SJCRH30 (cell line): ENCODE data around the gene PANK2. TPM values are rescaled to one million over a fixed set of nuclear protein-coding genes. Genes with fewer than 3 reads are reported as not detected.
"Not testable (repeated sequence)": the region's sequence is repeated elsewhere in the genome, so short reads cannot be mapped to it uniquely, and the experiment has no call there.

Source experiments
- DNase-seq, 2 experiments: peaks; one replicate each; pipeline ENCODE4 v3.0.0-alpha.2; 2015 to 2020
- H3K27ac ChIP-seq: fragments of 250-450 bp; sonication (Bioruptor Pico); 2 replicates; pipeline ENCODE4 v1.5.1; 2020; ENCODE audit warnings: mild to moderate bottlenecking, moderate library complexity
- H3K27me3 ChIP-seq: fragments of 250-450 bp; sonication (Bioruptor Pico); 2 replicates; pipeline ENCODE4 v1.5.1; 2020; ENCODE audit warnings: mild to moderate bottlenecking, moderate library complexity
- H3K36me3 ChIP-seq: fragments of 250-450 bp; sonication (Bioruptor Pico); 2 replicates; pipeline ENCODE4 v1.5.1; 2020; ENCODE audit warnings: mild to moderate bottlenecking, moderate library complexity
- H3K4me1 ChIP-seq: fragments of 250-450 bp; sonication (Bioruptor Pico); 2 replicates; pipeline ENCODE4 v1.5.1; 2020; ENCODE audit warnings: mild to moderate bottlenecking, moderate library complexity
- H3K4me3 ChIP-seq: fragments of 250-450 bp; sonication (Bioruptor Pico); 2 replicates; pipeline ENCODE4 v1.5.1; 2020; ENCODE audit warnings: mild to moderate bottlenecking, moderate library complexity
- H3K9me3 ChIP-seq: fragments of 250-450 bp; sonication (Bioruptor Pico); replicated peaks from 2 replicates; pipeline ENCODE4 v1.5.1; 2020; ENCODE audit warnings: mild to moderate bottlenecking, moderate library complexity
- total RNA-seq: library from RNA; depleted of rRNA; stranded (reverse); fragments of >200 nt; shearing (Covaris generic); gene quantifications from 2 replicates; pipeline ENCODE4 v1.2.3, GENCODE V29; 2014; rRNA removed

The PANK2 gene
- 48.0 and 57.9 TPM in 2 replicates for total RNA-seq

DNA sequence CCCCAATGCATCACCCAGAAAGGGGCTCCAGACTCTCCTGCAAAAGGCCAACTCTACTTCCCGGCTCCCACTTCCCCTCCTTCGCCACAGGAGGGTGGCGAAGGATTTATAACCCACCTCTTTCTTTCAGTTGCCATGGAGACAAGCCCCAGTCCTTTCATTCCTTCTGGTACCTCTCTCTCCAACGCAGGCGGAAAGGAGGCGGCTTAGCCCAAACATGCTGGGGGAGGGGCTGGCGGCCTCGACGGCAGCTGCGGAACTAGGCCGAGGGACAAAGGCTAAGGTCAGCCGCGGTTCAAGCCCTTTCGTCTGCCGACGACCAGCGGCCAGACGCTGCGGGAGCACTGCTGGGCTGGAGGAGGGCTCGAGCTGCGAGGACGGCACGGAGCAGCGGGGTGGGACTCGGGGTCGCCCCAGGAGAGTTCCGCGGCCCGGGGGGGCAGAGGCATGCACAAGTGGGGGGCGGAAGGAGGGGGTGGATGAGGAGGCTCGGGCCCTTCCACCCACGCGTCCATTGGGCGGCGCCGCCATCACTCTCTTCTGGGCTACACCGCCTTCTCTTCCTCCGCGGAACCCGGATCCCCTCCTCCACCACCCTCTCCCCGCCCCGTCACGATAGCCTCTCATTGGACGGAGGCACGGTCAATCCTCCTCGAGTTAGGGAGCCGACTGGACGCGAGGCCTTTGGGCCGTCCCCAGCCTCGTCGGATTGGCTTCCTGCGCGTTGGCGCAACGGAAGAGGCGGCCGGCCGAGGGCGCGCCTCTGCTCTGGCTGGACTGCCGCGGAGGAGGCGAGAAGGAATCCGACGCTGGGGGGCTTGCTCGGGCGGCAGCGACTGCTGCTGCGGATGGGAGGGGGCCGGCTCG, at the start of gene PANK2:
Gene PANK2 (plus strand): TSS at position 766 of the 867 bp plus-strand sequence.
- no peaks in the 10 kb centered on the region for H3K9me3 ChIP-seq
- H3K27me3 ChIP-seq = no peaks in the 10 kb centered on the region
- H3K4me1 ChIP-seq = peaks cover 14% of the 10 kb centered on the region
- peak within 1 kb of the TSS; percentile 94 for H3K27ac ChIP-seq
- DNase-seq = peak; percentile 99
- peak within 1 kb of the TSS; percentile 90 for H3K4me3 ChIP-seq
- H3K36me3 ChIP-seq = peaks cover 14% of the 10 kb centered on the region

DNA sequence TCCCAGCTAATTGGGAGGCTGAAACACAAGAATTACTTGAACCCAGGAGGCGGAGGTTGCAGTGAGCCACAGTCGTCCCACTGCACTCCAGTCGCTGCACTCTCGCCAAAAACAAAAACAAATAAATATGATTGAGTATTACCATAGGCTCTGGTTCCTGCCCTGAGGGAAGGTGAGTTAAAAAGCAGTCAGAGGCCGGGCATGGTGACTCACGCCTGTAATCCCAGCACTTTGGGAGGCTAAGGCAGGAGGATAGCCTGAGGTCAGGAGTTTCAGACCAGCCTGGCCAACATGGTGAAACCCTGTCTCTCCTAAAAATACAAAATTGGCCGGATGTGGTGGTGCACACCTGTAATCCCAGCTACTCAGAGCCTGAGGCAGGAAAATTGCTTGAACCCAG, 49.0 kb upstream of the PANK2 start:
- not testable (repeated sequence) for H3K36me3 ChIP-seq, H3K27ac ChIP-seq

GRCh38 chr20:3842348-3842930, 46.7 kb upstream of the PANK2 start:
- Histone ChIP-seq H3K36me3 (no peaks in the 10 kb centered on the region), H3K27me3 (no peaks in the 10 kb centered on the region), H3K27ac (no peak overlapping the region), H3K4me1 (0 out of 2 replicates have a peak, but pooled peaks cover 3% of the 10 kb centered on the region), H3K9me3 (no peaks in the 10 kb centered on the region), H3K4me3 (no peak overlapping the region)
- no peak for DNase-seq

More for the DNA sequence above, 49.0 kb upstream of the PANK2 start:
- H3K4me1 ChIP-seq, DNase-seq, H3K4me3 ChIP-seq, H3K27me3 ChIP-seq, H3K9me3 ChIP-seq: not testable (repeated sequence)

DNA sequence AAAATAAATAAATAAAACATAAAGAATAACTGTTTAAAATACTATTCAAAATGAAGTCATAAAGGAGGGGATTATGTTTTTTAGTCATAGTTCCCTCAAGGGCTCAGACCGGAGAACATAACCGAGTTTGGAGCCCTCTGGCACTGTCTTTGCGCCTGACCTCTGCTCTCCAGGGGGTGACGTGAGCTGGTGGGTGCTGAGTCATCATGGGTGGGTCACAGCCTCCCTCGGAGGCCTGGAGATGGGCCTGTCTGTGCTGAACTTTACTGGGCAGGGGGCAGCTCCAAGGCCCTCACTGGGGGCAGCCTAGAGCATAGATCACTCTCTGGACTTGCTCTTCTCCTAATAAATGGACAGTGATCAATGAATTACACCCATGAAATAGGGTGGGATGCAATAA, 45.7 kb upstream of the PANK2 start:
- no peak overlapping the region for H3K4me3 ChIP-seq
- H3K27me3 ChIP-seq = no peaks in the 10 kb centered on the region
- DNase-seq = peak; percentile 33 to 34
- H3K27ac ChIP-seq = no peak overlapping the region
- 0 out of 2 replicates have a peak, but pooled peaks cover 3% of the 10 kb centered on the region for H3K4me1 ChIP-seq
- no peaks in the 10 kb centered on the region for H3K9me3 ChIP-seq
- H3K36me3 ChIP-seq = no peaks in the 10 kb centered on the region

DNA sequence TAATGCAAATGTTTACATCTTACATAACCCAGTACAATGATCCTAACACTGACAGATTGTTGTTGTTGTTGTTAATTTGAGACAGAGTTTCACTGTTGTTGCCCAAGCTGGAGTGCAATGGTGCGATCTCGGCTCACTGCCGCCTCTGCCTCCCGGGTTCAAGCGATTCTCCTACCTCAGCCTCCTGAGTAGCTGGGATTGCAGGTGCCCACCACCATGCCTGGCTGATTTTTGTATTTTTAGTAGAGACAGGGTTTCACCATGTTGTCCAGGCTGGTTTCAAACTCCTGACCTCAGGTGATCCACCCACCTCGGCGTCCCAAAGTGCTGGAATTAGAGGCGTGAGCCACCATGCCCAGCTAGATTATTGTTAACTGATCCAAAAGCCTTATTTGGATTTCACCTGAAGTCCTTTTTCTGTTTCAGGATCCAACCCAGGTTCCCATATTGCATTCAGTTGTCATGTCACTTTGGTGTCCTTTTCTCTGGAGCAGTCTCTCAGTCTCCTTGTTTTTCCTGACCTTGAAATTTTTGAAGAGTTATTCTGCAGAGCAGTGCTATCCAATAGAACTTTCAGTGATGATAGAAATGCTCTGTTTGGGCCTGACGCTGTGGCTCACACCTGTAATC, 45.1 kb upstream of the PANK2 start:
- not testable (repeated sequence) for DNase-seq, H3K27ac ChIP-seq, H3K36me3 ChIP-seq, H3K9me3 ChIP-seq, H3K27me3 ChIP-seq, H3K4me1 ChIP-seq, H3K4me3 ChIP-seq

- H3K36me3 ChIP-seq = no peaks in the 10 kb centered on the region
- DNase-seq = no peak
- H3K9me3 ChIP-seq = no peaks in the 10 kb centered on the region
- no peaks in the 10 kb centered on the region for H3K27me3 ChIP-seq
- H3K4me3 ChIP-seq = peak overlapping the region; percentile 96
- peak overlapping the region; percentile 54 for H3K27ac ChIP-seq
- H3K4me1 ChIP-seq = 0 out of 2 replicates have a peak, but pooled peaks cover 3% of the 10 kb centered on the region
Measured at GRCh38 chr20:3846378-3846739, 42.8 kb upstream of the PANK2 start.

DNA sequence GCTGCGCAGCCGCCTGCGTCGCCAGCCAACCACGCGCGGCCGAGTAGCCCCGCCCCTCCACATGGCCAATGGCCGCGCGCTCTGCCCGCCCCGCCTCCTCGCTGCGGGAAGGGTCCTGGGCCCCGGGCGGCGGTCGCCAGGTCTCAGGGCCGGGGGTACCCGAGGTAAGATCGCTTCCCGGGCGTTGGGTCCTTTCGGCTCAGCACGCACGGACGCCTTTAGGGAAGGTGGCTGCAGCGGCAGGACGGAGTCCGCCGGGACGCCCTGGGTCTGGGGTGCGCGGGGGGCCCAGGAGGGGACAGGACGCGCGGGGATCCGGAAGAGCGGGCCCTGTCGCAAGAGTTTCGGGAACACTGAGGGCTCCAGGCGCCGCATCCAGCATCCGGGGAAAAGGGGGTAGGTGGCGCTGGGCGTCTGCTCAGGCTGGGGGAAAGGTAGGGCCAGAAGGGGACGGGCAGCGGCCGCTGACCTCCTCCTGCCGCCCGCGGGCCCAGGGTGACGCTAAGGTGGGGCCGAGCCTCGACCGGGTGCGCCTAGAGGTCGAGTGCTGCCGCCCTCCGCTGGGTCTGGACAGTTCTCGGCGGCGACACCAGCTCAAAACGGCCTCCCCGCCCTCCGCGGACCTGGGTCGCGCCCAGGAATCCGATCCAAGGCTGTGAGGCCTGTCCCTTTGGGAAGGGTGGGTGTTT, 42.3 kb upstream of the PANK2 start, which contains the start of gene MAVS:
Gene MAVS (plus strand): TSS at position 95 of the 689 bp plus-strand sequence. CDS start 7,791 bp downstream, outside the sequence.
- Histone ChIP-seq H3K27ac (peak within 1 kb of the TSS; percentile 54), H3K4me1 (0 out of 2 replicates have a peak, but pooled peaks cover 3% of the 10 kb centered on the region), H3K36me3 (no peaks in the 10 kb centered on the region), H3K9me3 (no peaks in the 10 kb centered on the region), H3K4me3 (peak within 1 kb of the TSS; percentile 96), H3K27me3 (no peaks in the 10 kb centered on the region)
- DNase-seq = peak; percentile 83 to 85

- Histone ChIP-seq H3K36me3 (no peaks in the 10 kb centered on the region), H3K27ac (peak overlapping the region; percentile 54)
- no peak for DNase-seq
Measured at GRCh38 chr20:3847429-3847940, 41.7 kb upstream of the PANK2 start.

DNA sequence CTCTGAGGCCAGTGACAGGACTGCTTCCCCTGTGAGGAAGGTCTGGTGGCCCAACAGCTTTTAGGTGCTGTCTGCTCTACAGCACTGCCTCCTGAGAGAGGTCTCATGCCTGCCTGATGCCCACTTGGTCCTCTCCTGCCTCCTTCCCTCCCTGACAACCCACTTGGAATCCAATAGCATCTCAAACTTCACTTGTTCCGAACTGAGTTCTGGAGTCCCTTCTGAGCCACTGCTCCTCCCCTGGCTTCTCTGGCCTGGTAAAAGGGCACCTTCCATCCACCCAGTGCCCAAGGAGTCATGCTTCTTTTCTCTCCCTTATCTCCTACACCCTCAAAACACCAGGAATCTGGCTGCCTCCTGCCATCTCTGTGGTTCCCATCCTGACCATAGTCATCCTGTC, 40.6 kb upstream of the PANK2 start:
- H3K36me3 ChIP-seq = no peaks in the 10 kb centered on the region
- H3K27ac ChIP-seq = no peak overlapping the region
- H3K4me3 ChIP-seq = no peak overlapping the region
- 0 out of 2 replicates have a peak, but pooled peaks cover under 1% of the 10 kb centered on the region for H3K4me1 ChIP-seq
- no peaks in the 10 kb centered on the region for H3K27me3 ChIP-seq
- no peak for DNase-seq
- no peaks in the 10 kb centered on the region for H3K9me3 ChIP-seq

More at GRCh38 chr20:3847429-3847940, 41.7 kb upstream of the PANK2 start:
- no peaks in the 10 kb centered on the region for H3K27me3 ChIP-seq
- no peaks in the 10 kb centered on the region for H3K9me3 ChIP-seq
- H3K4me1 ChIP-seq = 0 out of 2 replicates have a peak, but pooled peaks cover 3% of the 10 kb centered on the region
- peak overlapping the region; percentile 96 for H3K4me3 ChIP-seq

- H3K27me3 ChIP-seq = no peaks in the 10 kb centered on the region
- H3K4me3 ChIP-seq = no peak overlapping the region
- H3K4me1 ChIP-seq = no peaks in the 10 kb centered on the region
- H3K9me3 ChIP-seq = no peaks in the 10 kb centered on the region
- H3K27ac ChIP-seq = no peak overlapping the region
- no peak for DNase-seq
- H3K36me3 ChIP-seq = peaks cover 19% of the 10 kb centered on the region
Measured at GRCh38 chr20:3854462-3854871, 34.7 kb upstream of the PANK2 start.

DNA sequence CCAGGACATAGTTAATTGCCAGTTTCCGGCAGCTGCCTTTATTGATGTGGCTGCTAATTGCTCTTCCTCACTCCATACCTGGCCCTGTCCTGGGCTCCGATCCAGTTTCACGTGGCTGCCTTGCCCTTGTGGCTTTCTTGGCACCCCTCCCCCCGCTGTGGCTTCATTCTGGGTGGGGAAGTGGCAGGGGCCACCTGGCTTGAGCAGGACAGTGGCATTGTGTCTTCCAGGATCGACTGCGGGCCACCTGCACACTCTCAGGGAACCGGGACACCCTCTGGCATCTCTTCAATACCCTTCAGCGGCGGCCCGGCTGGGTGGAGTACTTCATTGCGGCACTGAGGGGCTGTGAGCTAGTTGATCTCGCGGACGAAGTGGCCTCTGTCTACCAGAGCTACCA, 31.8 kb upstream of the PANK2 start:
- Histone ChIP-seq H3K27ac (no peak overlapping the region), H3K9me3 (peaks cover 3% of the 10 kb centered on the region), H3K4me3 (no peak overlapping the region), H3K4me1 (peaks cover 6% of the 10 kb centered on the region; the same call in 1 of the 2 replicates), H3K27me3 (no peaks in the 10 kb centered on the region), H3K36me3 (peaks cover 30% of the 10 kb centered on the region)
- no peak for DNase-seq

DNA sequence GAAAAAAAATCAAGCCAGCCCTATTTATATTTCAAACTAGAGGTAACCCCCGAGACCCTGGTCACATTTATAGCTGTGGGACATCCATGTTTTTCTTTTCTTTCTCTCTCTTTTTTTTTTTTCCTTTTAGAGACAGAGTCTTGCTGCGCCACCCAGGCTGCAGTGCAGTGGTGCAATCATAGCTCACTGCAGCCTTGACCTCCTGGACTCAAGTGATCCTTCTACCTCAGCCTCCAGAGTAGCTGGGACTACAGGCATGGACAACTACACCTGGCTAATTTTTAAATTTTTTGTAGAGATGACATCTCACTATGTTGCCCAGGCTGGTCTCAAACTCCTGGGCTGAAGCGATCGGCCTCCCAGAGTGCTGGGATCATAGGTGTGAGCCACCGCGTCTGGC, 30.5 kb upstream of the PANK2 start:
- peaks cover 6% of the 10 kb centered on the region; the same call in 1 of the 2 replicates for H3K4me1 ChIP-seq
- peaks cover 43% of the 10 kb centered on the region for H3K36me3 ChIP-seq

DNA sequence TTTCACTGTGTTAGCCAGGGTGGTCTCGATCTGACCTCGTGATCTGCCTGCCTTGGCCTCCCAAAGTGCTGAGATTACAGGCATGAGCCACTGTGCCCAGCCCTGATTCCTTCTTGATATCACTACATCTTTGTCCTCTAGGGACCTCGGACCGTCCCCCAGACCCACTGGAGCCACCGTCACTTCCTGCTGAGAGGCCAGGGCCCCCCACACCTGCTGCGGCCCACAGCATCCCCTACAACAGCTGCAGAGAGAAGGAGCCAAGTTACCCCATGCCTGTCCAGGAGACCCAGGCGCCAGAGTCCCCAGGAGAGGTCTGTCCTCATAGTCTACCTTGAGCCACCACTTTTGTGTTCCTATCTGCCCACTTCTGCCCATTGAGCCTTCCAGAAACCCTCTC, 28.0 kb upstream of the PANK2 start:
- Histone ChIP-seq H3K36me3 (peaks cover 52% of the 10 kb centered on the region), H3K4me1 (peaks cover 6% of the 10 kb centered on the region; the same call in 1 of the 2 replicates), H3K9me3 (peaks cover 7% of the 10 kb centered on the region), H3K4me3 (no peak overlapping the region), H3K27me3 (no peaks in the 10 kb centered on the region), H3K27ac (peak overlapping the region; percentile 59)
- peak; percentile 76 to 79 for DNase-seq

More for the DNA sequence above, 30.5 kb upstream of the PANK2 start:
- peaks cover 7% of the 10 kb centered on the region for H3K9me3 ChIP-seq
- H3K27ac ChIP-seq = no peak overlapping the region
- H3K4me3 ChIP-seq = no peak overlapping the region
- H3K27me3 ChIP-seq = no peaks in the 10 kb centered on the region
- no peak for DNase-seq

DNA sequence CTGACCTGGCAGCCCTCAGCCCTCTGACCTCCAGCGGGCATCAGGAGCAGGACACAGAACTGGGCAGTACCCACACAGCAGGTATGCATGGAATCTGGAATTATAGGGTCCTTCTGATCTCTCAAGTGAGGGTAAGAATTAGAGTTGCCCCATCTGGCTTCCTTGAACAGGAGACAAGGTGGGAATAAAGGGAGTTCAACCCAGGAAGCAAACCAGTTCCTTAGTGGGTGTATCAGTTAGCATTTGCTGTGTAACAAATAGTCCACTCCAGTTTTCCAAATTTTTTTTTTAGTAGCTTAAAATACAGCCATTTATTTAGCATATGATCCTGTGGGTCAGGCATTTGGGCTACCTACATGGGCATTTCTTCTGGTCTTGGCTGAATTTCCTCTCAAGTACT, 26.9 kb upstream of the PANK2 start:
- peaks cover 49% of the 10 kb centered on the region for H3K36me3 ChIP-seq
- H3K4me1 ChIP-seq = peaks cover 6% of the 10 kb centered on the region; the same call in 1 of the 2 replicates

More for the DNA sequence above, 26.9 kb upstream of the PANK2 start:
- no peak overlapping the region for H3K27ac ChIP-seq
- H3K27me3 ChIP-seq = no peaks in the 10 kb centered on the region
- DNase-seq = no peak
- peaks cover 7% of the 10 kb centered on the region for H3K9me3 ChIP-seq
- no peak overlapping the region for H3K4me3 ChIP-seq
